ENCODE results near the gene NAGLU. TPM values are rescaled to one million over a fixed set of nuclear protein-coding genes. Genes with fewer than 3 reads are reported as not detected.
A peak's percentile ranks its signal among the peaks of the same experiment; 100 is the strongest.

The NAGLU gene
- total and polyA plus RNA-seq, 2 of the 13 experiments (the other 11 are each of a cell fraction or from before 2014, with no cell fraction given), result 28.2 to 40.1 TPM

DNA sequence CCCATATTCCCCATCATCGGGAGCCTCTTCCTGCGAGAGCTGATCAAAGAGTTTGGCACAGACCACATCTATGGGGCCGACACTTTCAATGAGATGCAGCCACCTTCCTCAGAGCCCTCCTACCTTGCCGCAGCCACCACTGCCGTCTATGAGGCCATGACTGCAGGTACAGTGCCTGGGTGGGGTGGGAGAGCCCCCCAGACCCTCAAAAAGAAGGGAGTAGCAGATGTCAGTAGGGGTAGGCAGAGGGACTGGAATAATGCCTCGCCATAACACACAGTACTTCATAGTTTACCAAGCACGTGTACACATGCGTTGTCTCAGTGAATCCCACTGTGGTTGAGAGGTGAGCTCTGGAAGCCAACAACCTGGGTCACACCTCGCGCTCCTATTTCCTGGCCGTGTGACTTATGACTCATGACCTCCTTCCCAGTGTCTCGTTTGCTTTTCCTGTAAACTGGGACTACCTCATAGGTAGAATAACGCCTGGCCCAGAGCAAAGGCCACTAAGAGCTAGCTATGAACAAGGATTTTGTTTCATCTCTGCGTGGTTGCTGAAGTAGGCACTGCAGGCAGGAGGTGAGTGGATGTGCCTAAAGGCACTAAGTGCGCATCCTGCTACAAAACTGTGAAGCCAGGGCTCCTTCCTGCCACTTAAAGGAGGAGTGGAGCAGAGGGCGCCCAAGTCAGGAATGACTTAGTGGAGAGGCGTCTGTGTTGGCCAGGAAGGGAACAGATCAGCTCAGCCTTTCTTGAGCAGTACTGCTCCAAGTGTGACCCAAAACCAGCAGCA, 5.2 kb downstream of the NAGLU start (continued):
- TF ChIP-seq MAZ (IDR thresholded peaks at IDR 0.05; ENCODE audit: borderline replicate concordance, low read depth, low read length) (no peak), MAZ (CRISPR knock-in tag; IDR thresholded peaks at IDR 0.05; ENCODE audit: low read depth) (peak; percentile 53; the same call in 1 of the 2 replicates), MED13 (CRISPR knock-in tag; IDR thresholded peaks at IDR 0.05) (no peak), ZNF564 (CRISPR knock-in tag; IDR thresholded peaks at IDR 0.05) (peak; percentile 81; the same call in 1 of the 2 replicates), KDM4B (CRISPR knock-in tag; IDR thresholded peaks at IDR 0.05) (peak; percentile 28; the same call in 1 of the 2 replicates), THYN1 (CRISPR knock-in tag; IDR thresholded peaks at IDR 0.05; ENCODE audit: borderline replicate concordance, low read depth) (no peak), RFXAP (CRISPR knock-in tag; IDR thresholded peaks at IDR 0.05; ENCODE audit: borderline replicate concordance) (no peak), RFX3 (CRISPR knock-in tag; IDR thresholded peaks at IDR 0.05) (peak; percentile 37; the same call in 1 of the 2 replicates), FLYWCH1 (CRISPR knock-in tag; IDR thresholded peaks at IDR 0.05) (no peak), TCF7 (IDR thresholded peaks at IDR 0.05; ENCODE audit: low read depth) (0 out of 2 replicates have a peak, but pooled peaks have one; percentile 15), ZNF766 (CRISPR knock-in tag; IDR thresholded peaks at IDR 0.05; ENCODE audit: borderline replicate concordance) (peak; percentile 13; the same call in 1 of the 2 replicates)
- TF ChIP-seq, protein P1, sequence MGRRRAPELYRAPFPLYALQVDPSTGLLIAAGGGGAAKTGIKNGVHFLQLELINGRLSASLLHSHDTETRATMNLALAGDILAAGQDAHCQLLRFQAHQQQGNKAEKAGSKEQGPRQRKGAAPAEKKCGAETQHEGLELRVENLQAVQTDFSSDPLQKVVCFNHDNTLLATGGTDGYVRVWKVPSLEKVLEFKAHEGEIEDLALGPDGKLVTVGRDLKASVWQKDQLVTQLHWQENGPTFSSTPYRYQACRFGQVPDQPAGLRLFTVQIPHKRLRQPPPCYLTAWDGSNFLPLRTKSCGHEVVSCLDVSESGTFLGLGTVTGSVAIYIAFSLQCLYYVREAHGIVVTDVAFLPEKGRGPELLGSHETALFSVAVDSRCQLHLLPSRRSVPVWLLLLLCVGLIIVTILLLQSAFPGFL (CRISPR knock-in tag; IDR thresholded peaks at IDR 0.05), result no peak
- TF ChIP-seq, protein P2, sequence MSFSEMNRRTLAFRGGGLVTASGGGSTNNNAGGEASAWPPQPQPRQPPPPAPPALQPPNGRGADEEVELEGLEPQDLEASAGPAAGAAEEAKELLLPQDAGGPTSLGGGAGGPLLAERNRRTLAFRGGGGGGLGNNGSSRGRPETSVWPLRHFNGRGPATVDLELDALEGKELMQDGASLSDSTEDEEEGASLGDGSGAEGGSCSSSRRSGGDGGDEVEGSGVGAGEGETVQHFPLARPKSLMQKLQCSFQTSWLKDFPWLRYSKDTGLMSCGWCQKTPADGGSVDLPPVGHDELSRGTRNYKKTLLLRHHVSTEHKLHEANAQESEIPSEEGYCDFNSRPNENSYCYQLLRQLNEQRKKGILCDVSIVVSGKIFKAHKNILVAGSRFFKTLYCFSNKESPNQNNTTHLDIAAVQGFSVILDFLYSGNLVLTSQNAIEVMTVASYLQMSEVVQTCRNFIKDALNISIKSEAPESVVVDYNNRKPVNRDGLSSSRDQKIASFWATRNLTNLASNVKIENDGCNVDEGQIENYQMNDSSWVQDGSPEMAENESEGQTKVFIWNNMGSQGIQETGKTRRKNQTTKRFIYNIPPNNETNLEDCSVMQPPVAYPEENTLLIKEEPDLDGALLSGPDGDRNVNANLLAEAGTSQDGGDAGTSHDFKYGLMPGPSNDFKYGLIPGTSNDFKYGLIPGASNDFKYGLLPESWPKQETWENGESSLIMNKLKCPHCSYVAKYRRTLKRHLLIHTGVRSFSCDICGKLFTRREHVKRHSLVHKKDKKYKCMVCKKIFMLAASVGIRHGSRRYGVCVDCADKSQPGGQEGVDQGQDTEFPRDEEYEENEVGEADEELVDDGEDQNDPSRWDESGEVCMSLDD (CRISPR knock-in tag; IDR thresholded peaks at IDR 0.05; ENCODE audit: borderline replicate concordance), result no peak
- TF ChIP-seq, protein P3, sequence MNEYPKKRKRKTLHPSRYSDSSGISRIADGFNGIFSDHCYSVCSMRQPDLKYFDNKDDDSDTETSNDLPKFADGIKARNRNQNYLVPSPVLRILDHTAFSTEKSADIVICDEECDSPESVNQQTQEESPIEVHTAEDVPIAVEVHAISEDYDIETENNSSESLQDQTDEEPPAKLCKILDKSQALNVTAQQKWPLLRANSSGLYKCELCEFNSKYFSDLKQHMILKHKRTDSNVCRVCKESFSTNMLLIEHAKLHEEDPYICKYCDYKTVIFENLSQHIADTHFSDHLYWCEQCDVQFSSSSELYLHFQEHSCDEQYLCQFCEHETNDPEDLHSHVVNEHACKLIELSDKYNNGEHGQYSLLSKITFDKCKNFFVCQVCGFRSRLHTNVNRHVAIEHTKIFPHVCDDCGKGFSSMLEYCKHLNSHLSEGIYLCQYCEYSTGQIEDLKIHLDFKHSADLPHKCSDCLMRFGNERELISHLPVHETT (CRISPR knock-in tag; conservative IDR thresholded peaks at IDR 0.05), result no peak
- TF ChIP-seq, protein P4, sequence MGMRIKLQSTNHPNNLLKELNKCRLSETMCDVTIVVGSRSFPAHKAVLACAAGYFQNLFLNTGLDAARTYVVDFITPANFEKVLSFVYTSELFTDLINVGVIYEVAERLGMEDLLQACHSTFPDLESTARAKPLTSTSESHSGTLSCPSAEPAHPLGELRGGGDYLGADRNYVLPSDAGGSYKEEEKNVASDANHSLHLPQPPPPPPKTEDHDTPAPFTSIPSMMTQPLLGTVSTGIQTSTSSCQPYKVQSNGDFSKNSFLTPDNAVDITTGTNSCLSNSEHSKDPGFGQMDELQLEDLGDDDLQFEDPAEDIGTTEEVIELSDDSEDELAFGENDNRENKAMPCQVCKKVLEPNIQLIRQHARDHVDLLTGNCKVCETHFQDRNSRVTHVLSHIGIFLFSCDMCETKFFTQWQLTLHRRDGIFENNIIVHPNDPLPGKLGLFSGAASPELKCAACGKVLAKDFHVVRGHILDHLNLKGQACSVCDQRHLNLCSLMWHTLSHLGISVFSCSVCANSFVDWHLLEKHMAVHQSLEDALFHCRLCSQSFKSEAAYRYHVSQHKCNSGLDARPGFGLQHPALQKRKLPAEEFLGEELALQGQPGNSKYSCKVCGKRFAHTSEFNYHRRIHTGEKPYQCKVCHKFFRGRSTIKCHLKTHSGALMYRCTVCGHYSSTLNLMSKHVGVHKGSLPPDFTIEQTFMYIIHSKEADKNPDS (CRISPR knock-in tag; IDR thresholded peaks at IDR 0.05), result peak; percentile 74; the same call in 1 of the 2 replicates
- TF ChIP-seq, protein P5, sequence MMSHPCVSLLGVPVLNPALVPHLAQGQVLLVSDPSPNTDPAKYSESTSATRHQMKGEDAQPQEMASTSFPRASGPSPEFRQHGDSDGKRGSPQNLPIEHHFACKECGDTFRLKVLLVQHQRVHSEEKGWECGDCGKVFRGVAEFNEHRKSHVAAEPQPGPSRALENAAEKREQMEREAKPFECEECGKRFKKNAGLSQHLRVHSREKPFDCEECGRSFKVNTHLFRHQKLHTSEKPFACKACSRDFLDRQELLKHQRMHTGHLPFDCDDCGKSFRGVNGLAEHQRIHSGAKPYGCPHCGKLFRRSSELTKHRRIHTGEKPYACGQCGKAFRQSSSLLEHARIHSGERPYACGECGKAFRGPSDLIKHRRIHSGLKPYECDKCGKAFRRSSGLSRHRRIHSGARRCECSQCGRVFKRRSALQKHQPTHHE (CRISPR knock-in tag; IDR thresholded peaks at IDR 0.05; ENCODE audit: borderline replicate concordance), result 0 out of 2 replicates have a peak, but pooled peaks have one; percentile 21
- TF ChIP-seq, protein P6, sequence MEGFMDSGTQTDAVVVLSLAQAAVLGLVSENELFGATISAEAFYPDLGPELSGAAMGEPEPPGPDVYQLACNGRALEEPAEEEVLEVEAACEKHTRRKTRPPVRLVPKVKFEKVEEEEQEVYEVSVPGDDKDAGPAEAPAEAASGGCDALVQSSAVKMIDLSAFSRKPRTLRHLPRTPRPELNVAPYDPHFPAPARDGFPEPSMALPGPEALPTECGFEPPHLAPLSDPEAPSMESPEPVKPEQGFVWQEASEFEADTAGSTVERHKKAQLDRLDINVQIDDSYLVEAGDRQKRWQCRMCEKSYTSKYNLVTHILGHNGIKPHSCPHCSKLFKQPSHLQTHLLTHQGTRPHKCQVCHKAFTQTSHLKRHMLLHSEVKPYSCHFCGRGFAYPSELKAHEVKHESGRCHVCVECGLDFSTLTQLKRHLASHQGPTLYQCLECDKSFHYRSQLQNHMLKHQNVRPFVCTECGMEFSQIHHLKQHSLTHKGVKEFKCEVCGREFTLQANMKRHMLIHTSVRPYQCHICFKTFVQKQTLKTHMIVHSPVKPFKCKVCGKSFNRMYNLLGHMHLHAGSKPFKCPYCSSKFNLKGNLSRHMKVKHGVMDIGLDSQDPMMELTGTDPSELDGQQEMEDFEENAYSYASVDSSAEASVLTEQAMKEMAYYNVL (CRISPR knock-in tag; IDR thresholded peaks at IDR 0.05; ENCODE audit: borderline replicate concordance), result 0 out of 2 replicates have a peak, but pooled peaks have one; percentile 53

Data from HepG2 (cell line).